ENCODE measurements around the gene TEX13D. TPM values are rescaled to one million over a fixed set of nuclear protein-coding genes. Genes with fewer than 3 reads are reported as not detected.

TEX13D gene
- total and polyA plus RNA-seq, 2 donors from 2014 or later: not detected

DNA sequence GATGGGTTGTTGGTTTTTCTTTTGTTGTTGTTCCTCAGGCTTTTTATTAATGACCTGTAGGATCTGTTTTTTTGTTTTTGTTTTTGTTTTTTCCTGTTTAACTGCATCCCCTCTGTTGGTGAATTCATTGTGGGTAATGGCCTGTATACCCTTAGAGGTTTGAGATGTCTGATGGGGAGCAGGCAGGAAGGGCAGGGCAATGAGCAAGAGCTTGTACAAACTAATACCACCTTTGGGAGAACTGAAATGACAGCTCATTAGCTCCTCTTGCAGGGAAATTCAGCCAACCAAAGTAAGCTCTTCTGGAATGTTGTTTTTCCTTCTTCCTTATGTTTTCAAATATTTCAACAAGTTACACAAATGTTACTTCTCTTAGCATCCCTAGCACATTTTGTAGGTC is 37.3 kb downstream of the TEX13D start:
- no peaks in the 10 kb centered on the region for H3K9me3 ChIP-seq (ENCODE audit: control insufficient read depth in 2 of 3, insufficient read depth in 1 of 3, low read length in 3 of 3)
- no peak for FAIRE-seq
- H3K27me3 ChIP-seq (ENCODE audit: control insufficient read depth, insufficient read depth, low read length): no peaks in the 10 kb centered on the region
- TF ChIP-seq, protein P1, sequence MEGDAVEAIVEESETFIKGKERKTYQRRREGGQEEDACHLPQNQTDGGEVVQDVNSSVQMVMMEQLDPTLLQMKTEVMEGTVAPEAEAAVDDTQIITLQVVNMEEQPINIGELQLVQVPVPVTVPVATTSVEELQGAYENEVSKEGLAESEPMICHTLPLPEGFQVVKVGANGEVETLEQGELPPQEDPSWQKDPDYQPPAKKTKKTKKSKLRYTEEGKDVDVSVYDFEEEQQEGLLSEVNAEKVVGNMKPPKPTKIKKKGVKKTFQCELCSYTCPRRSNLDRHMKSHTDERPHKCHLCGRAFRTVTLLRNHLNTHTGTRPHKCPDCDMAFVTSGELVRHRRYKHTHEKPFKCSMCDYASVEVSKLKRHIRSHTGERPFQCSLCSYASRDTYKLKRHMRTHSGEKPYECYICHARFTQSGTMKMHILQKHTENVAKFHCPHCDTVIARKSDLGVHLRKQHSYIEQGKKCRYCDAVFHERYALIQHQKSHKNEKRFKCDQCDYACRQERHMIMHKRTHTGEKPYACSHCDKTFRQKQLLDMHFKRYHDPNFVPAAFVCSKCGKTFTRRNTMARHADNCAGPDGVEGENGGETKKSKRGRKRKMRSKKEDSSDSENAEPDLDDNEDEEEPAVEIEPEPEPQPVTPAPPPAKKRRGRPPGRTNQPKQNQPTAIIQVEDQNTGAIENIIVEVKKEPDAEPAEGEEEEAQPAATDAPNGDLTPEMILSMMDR (IDR thresholded peaks at IDR 0.05; ENCODE audit: borderline replicate concordance, extremely low read depth, insufficient read depth): no peak
- no peak overlapping the region for H3K9ac ChIP-seq (ENCODE audit: low read length in 3 of 3)
- no peaks in the 10 kb centered on the region for H3K4me1 ChIP-seq (ENCODE audit: control insufficient read depth in 2 of 3, insufficient read depth in 2 of 3, low read depth in 1 of 3, low read length in 3 of 3)
- intact Hi-C loops (cut with DNase I): no loop called here
- no peaks in the 10 kb centered on the region for H3K36me3 ChIP-seq (ENCODE audit: control insufficient read depth in 2 of 3, insufficient read depth in 3 of 3, low read length in 3 of 3)
- H3K4me3 ChIP-seq (ENCODE audit: low read length in 3 of 3): no peak overlapping the region
- DNase-seq: no peak
- H3K27ac ChIP-seq (ENCODE audit: low read depth in 2 of 2, low read length in 2 of 2): no peak overlapping the region

DNA sequence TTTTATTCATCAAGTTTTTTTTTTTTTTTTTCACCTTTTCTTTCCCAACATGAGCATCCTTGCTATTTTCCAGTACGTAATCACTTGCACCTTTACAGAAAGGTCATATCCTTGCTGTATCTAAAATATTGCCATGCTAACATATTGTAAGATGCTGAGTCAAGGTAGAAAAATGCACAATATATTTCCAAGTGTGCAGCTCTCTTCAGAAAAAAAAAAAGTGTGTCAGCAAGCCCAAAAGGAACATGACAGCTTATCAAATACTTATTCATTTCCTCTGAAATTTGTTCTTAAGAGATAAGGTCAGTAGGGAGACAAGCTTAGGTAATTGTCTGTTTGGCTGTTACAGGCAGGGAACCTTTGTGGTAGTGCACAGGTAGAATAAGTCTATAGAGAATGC is 40.9 kb downstream of the TEX13D start:
- Histone ChIP-seq H3K27ac (ENCODE audit: low read depth in 2 of 2, low read length in 2 of 2) (no peak overlapping the region), H3K36me3 (ENCODE audit: control insufficient read depth in 2 of 3, insufficient read depth in 3 of 3, low read length in 3 of 3) (no peaks in the 10 kb centered on the region), H3K9me3 (ENCODE audit: control insufficient read depth in 2 of 3, insufficient read depth in 1 of 3, low read length in 3 of 3) (no peaks in the 10 kb centered on the region), H3K4me1 (ENCODE audit: control insufficient read depth in 2 of 3, insufficient read depth in 2 of 3, low read depth in 1 of 3, low read length in 3 of 3) (no peaks in the 10 kb centered on the region), H3K4me3 (ENCODE audit: low read length in 3 of 3) (no peak overlapping the region), H3K27me3 (ENCODE audit: control insufficient read depth, insufficient read depth, low read length) (no peaks in the 10 kb centered on the region), H3K9ac (ENCODE audit: low read length in 3 of 3) (no peak overlapping the region)
- DNase-seq (no peak), FAIRE-seq (no peak)
- intact Hi-C loops (cut with DNase I): no loop called here
- TF ChIP-seq, protein P1 (IDR thresholded peaks at IDR 0.05; ENCODE audit: borderline replicate concordance, extremely low read depth, insufficient read depth): no peak

DNA sequence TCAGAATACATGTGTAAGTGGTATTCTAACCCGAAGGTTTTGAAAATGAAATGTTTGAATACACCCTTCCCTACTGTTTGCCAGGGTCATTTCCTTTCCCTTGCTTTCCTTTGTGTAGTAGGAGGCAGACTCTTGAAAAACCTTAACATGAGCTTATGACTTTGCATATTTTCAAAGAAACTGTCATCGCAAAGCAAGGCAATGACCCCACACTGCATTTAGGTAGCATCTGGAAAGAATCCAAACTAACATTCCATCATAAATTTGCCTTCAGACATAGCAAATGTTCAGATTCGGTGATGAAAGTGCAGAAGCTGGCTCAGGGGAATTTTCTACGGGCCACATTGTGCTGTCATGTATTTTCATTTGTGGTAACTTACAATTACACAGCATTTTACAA is 46.2 kb downstream of the TEX13D start:
- FAIRE-seq (no peak), DNase-seq (no peak)
- TF ChIP-seq, protein P1 (IDR thresholded peaks at IDR 0.05; ENCODE audit: borderline replicate concordance, extremely low read depth, insufficient read depth): no peak
- Histone ChIP-seq H3K4me1 (ENCODE audit: control insufficient read depth in 2 of 3, insufficient read depth in 2 of 3, low read depth in 1 of 3, low read length in 3 of 3) (no peaks in the 10 kb centered on the region), H3K4me3 (ENCODE audit: low read length in 3 of 3) (no peak overlapping the region), H3K27ac (ENCODE audit: low read depth in 2 of 2, low read length in 2 of 2) (no peak overlapping the region), H3K36me3 (ENCODE audit: control insufficient read depth in 2 of 3, insufficient read depth in 3 of 3, low read length in 3 of 3) (no peaks in the 10 kb centered on the region), H3K9me3 (ENCODE audit: control insufficient read depth in 2 of 3, insufficient read depth in 1 of 3, low read length in 3 of 3) (no peaks in the 10 kb centered on the region), H3K9ac (ENCODE audit: low read length in 3 of 3) (no peak overlapping the region), H3K27me3 (ENCODE audit: control insufficient read depth, insufficient read depth, low read length) (no peaks in the 10 kb centered on the region)
- intact Hi-C loops (cut with DNase I): no loop called here

DNA sequence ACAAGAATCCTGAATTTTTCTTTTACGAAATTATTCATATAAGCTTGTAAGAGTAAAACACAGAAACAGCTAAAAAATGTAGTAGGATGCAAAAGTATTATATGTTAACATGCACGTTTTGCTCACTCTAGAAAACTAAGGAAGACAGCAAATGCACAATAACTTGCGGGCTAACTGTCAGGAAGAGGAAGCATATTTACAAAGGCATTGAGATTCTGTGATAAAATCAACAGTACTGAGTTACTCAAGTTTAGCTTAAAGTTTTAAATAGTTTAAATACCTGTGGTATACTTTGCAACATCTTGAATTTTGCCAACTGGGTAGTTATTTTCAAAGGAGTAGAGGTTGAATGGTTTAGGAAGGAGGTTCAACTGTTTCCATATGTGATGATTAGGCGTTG is 50.9 kb downstream of the TEX13D start:
- Histone ChIP-seq H3K4me3 (ENCODE audit: low read length in 3 of 3) (no peak overlapping the region), H3K27me3 (ENCODE audit: control insufficient read depth, insufficient read depth, low read length) (no peaks in the 10 kb centered on the region), H3K27ac (ENCODE audit: low read depth in 2 of 2, low read length in 2 of 2) (no peak overlapping the region), H3K4me1 (ENCODE audit: control insufficient read depth in 2 of 3, insufficient read depth in 2 of 3, low read depth in 1 of 3, low read length in 3 of 3) (no peaks in the 10 kb centered on the region), H3K36me3 (ENCODE audit: control insufficient read depth in 2 of 3, insufficient read depth in 3 of 3, low read length in 3 of 3) (no peaks in the 10 kb centered on the region), H3K9me3 (ENCODE audit: control insufficient read depth in 2 of 3, insufficient read depth in 1 of 3, low read length in 3 of 3) (no peaks in the 10 kb centered on the region), H3K9ac (ENCODE audit: low read length in 3 of 3) (no peak overlapping the region)
- intact Hi-C loops (cut with DNase I): no loop called here
- no peak for DNase-seq
- TF ChIP-seq, protein P1 (IDR thresholded peaks at IDR 0.05; ENCODE audit: borderline replicate concordance, extremely low read depth, insufficient read depth): no peak
- FAIRE-seq: no peak

Measured in kidney (tissue), 14 donors.